Endodermal cell (in vitro differentiated cells): ENCODE results near the gene WASHC4. TPM values are rescaled to one million over a fixed set of nuclear protein-coding genes. Genes with fewer than 3 reads are reported as not detected.

Experiments
- DNase-seq: peaks from one replicate; pipeline ENCODE4 v3.0.0-alpha.2; 2017
- H3K27ac ChIP-seq: 2 replicates; pipeline ENCODE4 v1.5.1; 2013; ENCODE audit warnings: mild to moderate bottlenecking, low read depth, low read length, moderate library complexity
- H3K27me3 ChIP-seq: 2 replicates; pipeline ENCODE4 v1.6.1; 2013; ENCODE audit warnings: mild to moderate bottlenecking, low read length, moderate library complexity; ENCODE audit not compliant: insufficient read depth, control insufficient read depth, poor library complexity, severe bottlenecking
- H3K36me3 ChIP-seq: 2 replicates; pipeline ENCODE4 v1.7.0; 2013; ENCODE audit warnings: mild to moderate bottlenecking, low read length, moderate library complexity; ENCODE audit not compliant: control insufficient read depth, insufficient read depth
- H3K4me1 ChIP-seq: one replicate; pipeline ENCODE4 v1.7.0; 2013; ENCODE audit warnings: low read length; ENCODE audit not compliant: control insufficient read depth, insufficient read depth
- H3K4me3 ChIP-seq: 2 replicates; pipeline ENCODE4 v1.5.1; 2013; ENCODE audit warnings: mild to moderate bottlenecking, low read length, moderate library complexity
- H3K9ac ChIP-seq: 2 replicates; pipeline ENCODE4 v1.6.1; 2013; ENCODE audit warnings: mild to moderate bottlenecking, low read length, moderate library complexity; ENCODE audit not compliant: poor library complexity, severe bottlenecking; ENCODE audit errors: extremely low read depth
- H3K9me3 ChIP-seq: 2 replicates; pipeline ENCODE4 v1.6.1; 2013; ENCODE audit warnings: mild to moderate bottlenecking, low read length, moderate library complexity; ENCODE audit not compliant: control insufficient read depth
- H3K27ac Mint-ChIP-seq: 2 replicates; pipeline ENCODE4 v1.8.0; 2020; ENCODE audit warnings: mixed read lengths
- H3K27me3 Mint-ChIP-seq: 2 replicates; pipeline ENCODE4 v1.8.0; 2021; ENCODE audit warnings: mild to moderate bottlenecking, mixed read lengths; ENCODE audit not compliant: insufficient read depth
- H3K36me3 Mint-ChIP-seq: 2 replicates; pipeline ENCODE4 v1.8.0; 2020; ENCODE audit warnings: low read depth, mixed read lengths
- H3K4me1 Mint-ChIP-seq: 2 replicates; pipeline ENCODE4 v1.8.0; 2020; ENCODE audit warnings: mixed read lengths
- H3K4me3 Mint-ChIP-seq: 2 replicates; pipeline ENCODE4 v1.8.0; 2020; ENCODE audit warnings: mild to moderate bottlenecking, moderate library complexity, mixed read lengths
- H3K9me3 Mint-ChIP-seq: 2 replicates; pipeline ENCODE4 v1.8.0; 2020; ENCODE audit warnings: mild to moderate bottlenecking, mixed read lengths
- WGBS, 2 experiments: methylation state at CpG; one replicate each; pipeline versions ENCODE4 v1.1.5 to v1.1.7; 2013; ENCODE audit warnings: missing lambda C conversion rate in 2 of 2, mixed read lengths in 1 of 2; ENCODE audit not compliant: insufficient coverage in 1 of 2, insufficient read length in 1 of 2; 5-methylcytosine and 5-hydroxymethylcytosine counted together
- total RNA-seq, 2 donors: library from RNA; stranded (reverse); fragmentation: NEBNext Ultra II Directional in 1 of 2; extraction: Animal tissue kit (Norgen Biotek cat#: 25700) in 1 of 2; gene quantifications; 2 replicates in 1 of 2; 3 replicates in 1 of 2; pipeline ENCODE4 v1.2.1, GENCODE V29; 2021
- TF ChIP-seq, protein P1 (sequence below): fragments of 200-600 bp; sonication (generic); conservative IDR thresholded peaks from 2 replicates; pipeline ENCODE4 v1.5.0; 2021; ENCODE audit warnings: antibody characterized with exemption, mild to moderate bottlenecking

The WASHC4 gene
- total RNA-seq, 2 donors from 2014 or later = 39.7 to 40.6 TPM

DNA sequence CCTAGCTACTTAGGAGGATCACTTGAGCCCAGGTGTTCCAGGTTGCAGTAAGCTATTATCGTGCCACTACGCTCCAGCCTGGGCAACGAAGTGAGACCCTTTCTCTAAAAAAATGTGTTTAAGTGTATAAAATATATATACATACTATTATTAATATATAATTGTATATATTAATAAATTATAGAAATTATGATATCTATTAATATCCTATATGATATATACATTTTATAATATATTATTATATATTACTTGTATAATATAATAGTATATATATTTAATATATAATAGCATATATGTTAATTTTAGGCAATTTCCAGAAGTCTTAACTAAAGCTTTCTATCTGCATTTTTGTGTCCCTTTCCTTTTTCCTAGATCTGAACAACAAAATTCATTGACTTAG lies 35.5 kb upstream of the WASHC4 start:
- 100% methylated on average over 1 of the region's 3 CpGs; no CpG with 5 or more reads in 1 of the 2 experiments for WGBS, 2 experiments
- no peaks in the 10 kb centered on the region for H3K9me3 ChIP-seq
- H3K4me3 Mint-ChIP-seq = no peak overlapping the region

DNA sequence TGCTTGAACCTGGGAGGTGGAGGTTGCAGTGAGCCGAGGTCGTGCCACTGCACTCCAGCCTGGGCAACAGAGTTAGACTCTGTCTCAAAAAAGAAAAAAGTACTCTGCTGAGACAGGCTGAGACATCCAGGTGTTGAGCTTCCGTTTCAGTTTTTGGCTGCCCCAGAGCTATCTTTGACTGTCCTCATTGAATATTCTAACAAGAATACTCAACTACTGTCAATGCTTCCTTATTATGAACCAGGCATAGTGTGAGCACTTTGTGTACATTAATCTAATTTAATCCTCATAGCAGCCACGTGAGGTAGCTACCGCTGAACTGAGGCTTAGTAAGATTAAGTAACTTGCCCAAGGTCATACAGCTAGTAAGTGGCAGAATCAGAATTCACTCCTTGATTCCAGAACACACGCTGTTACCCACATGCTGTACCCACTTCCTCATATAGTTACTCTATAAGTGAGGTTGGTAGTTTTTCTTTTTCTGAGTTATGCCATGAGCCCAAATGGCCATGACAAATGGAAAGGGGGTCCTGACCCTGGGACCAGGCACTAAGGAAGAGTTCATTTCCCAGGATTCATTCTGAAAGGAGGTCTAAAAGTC lies 34.5 kb upstream of the WASHC4 start:
- no peaks in the 10 kb centered on the region for H3K27me3 ChIP-seq
- 95 to 100% methylated on average over 3 to 5 of the region's 6 CpGs for WGBS, 2 experiments
- Mint-ChIP-seq H3K27me3 (no peaks in the 10 kb centered on the region), H3K36me3 (no peaks in the 10 kb centered on the region), H3K4me1 (peaks cover 7% of the 10 kb centered on the region), H3K9me3 (no peaks in the 10 kb centered on the region), H3K4me3 (no peak overlapping the region), H3K27ac (no peak overlapping the region)
- H3K27ac ChIP-seq = no peak overlapping the region
- no peak overlapping the region for H3K4me3 ChIP-seq
- TF ChIP-seq, protein P1, sequence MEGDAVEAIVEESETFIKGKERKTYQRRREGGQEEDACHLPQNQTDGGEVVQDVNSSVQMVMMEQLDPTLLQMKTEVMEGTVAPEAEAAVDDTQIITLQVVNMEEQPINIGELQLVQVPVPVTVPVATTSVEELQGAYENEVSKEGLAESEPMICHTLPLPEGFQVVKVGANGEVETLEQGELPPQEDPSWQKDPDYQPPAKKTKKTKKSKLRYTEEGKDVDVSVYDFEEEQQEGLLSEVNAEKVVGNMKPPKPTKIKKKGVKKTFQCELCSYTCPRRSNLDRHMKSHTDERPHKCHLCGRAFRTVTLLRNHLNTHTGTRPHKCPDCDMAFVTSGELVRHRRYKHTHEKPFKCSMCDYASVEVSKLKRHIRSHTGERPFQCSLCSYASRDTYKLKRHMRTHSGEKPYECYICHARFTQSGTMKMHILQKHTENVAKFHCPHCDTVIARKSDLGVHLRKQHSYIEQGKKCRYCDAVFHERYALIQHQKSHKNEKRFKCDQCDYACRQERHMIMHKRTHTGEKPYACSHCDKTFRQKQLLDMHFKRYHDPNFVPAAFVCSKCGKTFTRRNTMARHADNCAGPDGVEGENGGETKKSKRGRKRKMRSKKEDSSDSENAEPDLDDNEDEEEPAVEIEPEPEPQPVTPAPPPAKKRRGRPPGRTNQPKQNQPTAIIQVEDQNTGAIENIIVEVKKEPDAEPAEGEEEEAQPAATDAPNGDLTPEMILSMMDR = no peak
- DNase-seq = no peak
- no peaks in the 10 kb centered on the region for H3K9me3 ChIP-seq
- H3K36me3 ChIP-seq = no peaks in the 10 kb centered on the region
- no peak overlapping the region for H3K9ac ChIP-seq
- no peaks in the 10 kb centered on the region for H3K4me1 ChIP-seq

More for the DNA sequence above, 35.5 kb upstream of the WASHC4 start:
- no peak for DNase-seq
- Histone ChIP-seq H3K4me1 (no peaks in the 10 kb centered on the region), H3K4me3 (no peak overlapping the region), H3K9ac (no peak overlapping the region), H3K27ac (no peak overlapping the region), H3K36me3 (no peaks in the 10 kb centered on the region), H3K27me3 (no peaks in the 10 kb centered on the region)
- Mint-ChIP-seq H3K4me1 (peaks cover 7% of the 10 kb centered on the region), H3K9me3 (no peaks in the 10 kb centered on the region), H3K36me3 (no peaks in the 10 kb centered on the region), H3K27me3 (no peaks in the 10 kb centered on the region), H3K27ac (no peak overlapping the region)
- TF ChIP-seq, protein P1 = no peak

DNA sequence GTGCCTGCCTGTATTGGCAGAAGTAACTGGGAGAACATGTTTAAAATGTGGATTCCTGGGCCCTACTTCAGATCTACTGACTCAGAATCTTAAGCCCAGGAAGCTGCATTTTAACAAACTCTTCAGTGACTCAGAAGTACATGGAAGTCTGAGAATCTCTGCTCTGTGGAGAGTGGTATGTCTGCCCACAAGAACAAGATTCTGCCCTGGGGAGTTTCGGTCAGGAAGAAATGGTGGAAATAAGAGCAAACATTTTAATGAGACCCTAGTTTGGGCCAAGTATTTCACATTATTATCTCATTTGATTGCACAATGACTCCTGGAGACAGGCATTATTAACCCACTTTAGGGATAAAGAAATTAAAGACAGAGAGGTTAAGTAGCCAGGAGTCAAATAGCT lies 31.4 kb upstream of the WASHC4 start:
- no peak for DNase-seq
- no peak overlapping the region for H3K27ac Mint-ChIP-seq
- WGBS, 2 experiments = 85% methylated on average over 1 of the region's 1 CpG; no CpG with 5 or more reads in 1 of the 2 experiments
- no peaks in the 10 kb centered on the region for H3K27me3 Mint-ChIP-seq
- no peak overlapping the region for H3K4me3 Mint-ChIP-seq
- Histone ChIP-seq H3K9me3 (no peaks in the 10 kb centered on the region), H3K4me3 (no peak overlapping the region), H3K36me3 (no peaks in the 10 kb centered on the region), H3K27me3 (no peaks in the 10 kb centered on the region), H3K27ac (no peak overlapping the region), H3K4me1 (no peaks in the 10 kb centered on the region), H3K9ac (no peak overlapping the region)
- H3K9me3 Mint-ChIP-seq = no peaks in the 10 kb centered on the region
- no peaks in the 10 kb centered on the region for H3K36me3 Mint-ChIP-seq
- H3K4me1 Mint-ChIP-seq = peaks cover 7% of the 10 kb centered on the region
- TF ChIP-seq, protein P1 = no peak
